SK-N-SH (cell line): ENCODE results near the gene CFAP210. TPM values are rescaled to one million over a fixed set of nuclear protein-coding genes. Genes with fewer than 3 reads are reported as not detected.

ENCODE experiments used
- CTCF ChIA-PET: fragments of 300-600, 350-600 bp; formaldehyde crosslinking; extraction: SDS; loops from one replicate; lab custom pipeline; 2021; lab: Yijun Ruan, JAX
- POLR2A ChIA-PET: fragments of 350-600 bp; sonication (Branson Sonifier 250); formaldehyde crosslinking; extraction: SDS; loops from one replicate; lab custom pipeline; 2020; ENCODE audit warnings: antibody characterized with exemption, inconsistent platforms; lab: Yijun Ruan, JAX
- DNase-seq: peaks from one replicate; pipeline ENCODE4 v3.0.0; 2012
- H2AFZ ChIP-seq: fragments of 200-600 bp; sonication (generic); 2 replicates; pipeline ENCODE4 v1.8.1; 2016; ENCODE audit warnings: antibody characterized with exemption, mild to moderate bottlenecking, low read depth
- H3F3A ChIP-seq: fragments of 200-600 bp; sonication (generic); replicated peaks from 2 replicates; pipeline ENCODE3; 2016; ENCODE audit warnings: antibody characterized with exemption, mild to moderate bottlenecking; ENCODE audit not compliant: insufficient read depth
- H3K27ac ChIP-seq, 2 experiments: fragments of 200-500 bp in 1 of 2; fragments of 200-600 bp in 1 of 2; sonication (Bioruptor generic) in 1 of 2; sonication (generic), shearing (Covaris generic) in 1 of 2; 2 replicates each; pipeline versions ENCODE4 v1.5.1 to v1.6.1; 2014 to 2016; ENCODE audit warnings: low read depth in 2 of 2, inconsistent platforms in 1 of 2, low read length in 1 of 2, mild to moderate bottlenecking in 1 of 2, mixed read lengths in 1 of 2
- H3K27me3 ChIP-seq: fragments of 200-600 bp; sonication (generic), shearing (Covaris generic); 2 replicates; pipeline ENCODE4 v1.6.1; 2016; ENCODE audit warnings: mixed run types; ENCODE audit not compliant: insufficient read depth
- H3K36me3 ChIP-seq, 2 experiments: fragments of 200-500 bp in 1 of 2; fragments of 200-600 bp in 1 of 2; sonication (Bioruptor generic) in 1 of 2; sonication (generic) in 1 of 2; replicated peaks in 1 of 2; 2 replicates each; pipeline versions ENCODE3 to v1.5.1; 2014 to 2016; ENCODE audit warnings: low read length in 1 of 2, mild to moderate bottlenecking in 1 of 2; ENCODE audit not compliant: insufficient read depth in 2 of 2, control insufficient read depth in 1 of 2
- H3K4me1 ChIP-seq, 2 experiments: fragments of 200-500 bp in 1 of 2; fragments of 200-600 bp in 1 of 2; sonication (Bioruptor generic) in 1 of 2; sonication (generic), shearing (Covaris generic) in 1 of 2; 2 replicates each; pipeline versions ENCODE4 v1.5.1 to v1.6.1; 2014 to 2016; ENCODE audit warnings: low read depth in 1 of 2, low read length in 1 of 2, mixed run types in 1 of 2; ENCODE audit not compliant: insufficient read depth in 2 of 2, control insufficient read depth in 1 of 2
- H3K4me2 ChIP-seq: fragments of 200-600 bp; sonication (generic), shearing (Covaris generic); 2 replicates; pipeline ENCODE4 v1.6.1; 2017; ENCODE audit warnings: mixed run types
- H3K4me3 ChIP-seq, 2 experiments: fragments of 200-500 bp in 1 of 2; fragments of 200-600 bp in 1 of 2; sonication (Bioruptor generic) in 1 of 2; sonication (generic), shearing (Covaris generic) in 1 of 2; 2 replicates each; pipeline versions ENCODE4 v1.5.1 to v1.8.1; 2014 to 2016; ENCODE audit warnings: low read depth in 2 of 2, inconsistent platforms in 1 of 2, low read length in 1 of 2, mild to moderate bottlenecking in 1 of 2, mixed read lengths in 1 of 2, moderate library complexity in 1 of 2
- H3K79me2 ChIP-seq: fragments of 200-600 bp; sonication (generic); 2 replicates; pipeline ENCODE4 v1.8.1; 2017; ENCODE audit warnings: mild to moderate bottlenecking; ENCODE audit not compliant: insufficient read depth
- H3K9ac ChIP-seq: fragments of 200-600 bp; sonication (generic); 2 replicates; pipeline ENCODE4 v1.6.1; 2017; ENCODE audit warnings: mixed run types
- H3K9me2 ChIP-seq: fragments of 200-600 bp; sonication (generic); 2 replicates; pipeline ENCODE4 v1.6.1; 2017; ENCODE audit warnings: mixed run types
- H3K9me3 ChIP-seq: fragments of 200-600 bp; sonication (generic); 2 replicates; pipeline ENCODE4 v1.6.1; 2017; ENCODE audit warnings: mixed run types, mild to moderate bottlenecking, moderate library complexity
- H4K20me1 ChIP-seq: fragments of 200-600 bp; sonication (generic); 2 replicates; pipeline ENCODE4 v1.6.1; 2017; ENCODE audit warnings: mild to moderate bottlenecking, mixed run types; ENCODE audit not compliant: insufficient read depth
- CHD2 ChIP-seq: fragments of 150-350 bp; IDR thresholded peaks from 2 replicates; pipeline ENCODE4 v1.6.1; 2018; ENCODE audit warnings: low read length; ENCODE audit not compliant: partially characterized antibody
- FOSL2 ChIP-seq: IDR thresholded peaks from 2 replicates; pipeline ENCODE4 v1.4.0; 2012; ENCODE audit warnings: low read depth, mild to moderate bottlenecking, moderate library complexity, borderline replicate concordance
- FOXM1 ChIP-seq: IDR thresholded peaks from 2 replicates; pipeline ENCODE4 v1.4.0; 2012; ENCODE audit warnings: low read depth, mild to moderate bottlenecking
- GABPA ChIP-seq: IDR thresholded peaks from 2 replicates; pipeline ENCODE4 v1.4.0; 2012; ENCODE audit warnings: low read depth, mild to moderate bottlenecking
- JUND ChIP-seq: IDR thresholded peaks from 2 replicates; pipeline ENCODE4 v1.4.0; 2012
- MXI1 ChIP-seq: IDR thresholded peaks from 2 replicates; pipeline ENCODE4 v1.6.1; 2012; ENCODE audit warnings: mild to moderate bottlenecking, low read depth, low read length, improper control_type of control experiment
- NFIC ChIP-seq: IDR thresholded peaks from 2 replicates; pipeline ENCODE4 v1.4.0; 2012; ENCODE audit warnings: borderline replicate concordance
- NRF1 ChIP-seq: IDR thresholded peaks from 2 replicates; pipeline ENCODE4 v1.6.1; 2012; ENCODE audit warnings: low read depth, mild to moderate bottlenecking, low read length
- RAD21 ChIP-seq: IDR thresholded peaks from 2 replicates; pipeline ENCODE4 v1.6.1; 2012; ENCODE audit warnings: mild to moderate bottlenecking, low read length
- RFX5 ChIP-seq: IDR thresholded peaks from 2 replicates; pipeline ENCODE4 v1.6.1; 2012; ENCODE audit warnings: mild to moderate bottlenecking, improper control_type of control experiment, low read length
- SIN3A ChIP-seq: IDR thresholded peaks from 2 replicates; pipeline ENCODE4 v1.6.1; 2012; ENCODE audit warnings: low read depth, mild to moderate bottlenecking, low read length, moderate library complexity, borderline replicate concordance
- SMC3 ChIP-seq: IDR thresholded peaks from 2 replicates; pipeline ENCODE4 v1.6.1; 2012; ENCODE audit warnings: low read depth, low read length, improper control_type of control experiment
- TAF1 ChIP-seq: IDR thresholded peaks from 2 replicates; pipeline ENCODE4 v1.6.1; 2012; ENCODE audit warnings: low read depth, mild to moderate bottlenecking, low read length, moderate library complexity, borderline replicate concordance
- TCF12 ChIP-seq: IDR thresholded peaks from 2 replicates; pipeline ENCODE4 v1.4.0; 2012
- YY1 ChIP-seq: IDR thresholded peaks from 2 replicates; pipeline ENCODE4 v1.4.0; 2012; ENCODE audit warnings: low read depth, mild to moderate bottlenecking
- WGBS: methylation state at CpG from one replicate; pipeline ENCODE4 v1.1.6; 2017; ENCODE audit warnings: low lambda C conversion rate; 5-methylcytosine and 5-hydroxymethylcytosine counted together
- polyA plus RNA-seq, 3 experiments: library from polyadenylated mRNA; depleted of rRNA; stranded (reverse); fragments of >200 nt; gene quantifications; 2 replicates each; pipeline ENCODE4 v1.2.3, GENCODE V29; 2012
- TF ChIP-seq, protein P1 (sequence below): IDR thresholded peaks from 2 replicates; pipeline ENCODE4 v1.4.0; 2012; ENCODE audit warnings: low read depth
- TF ChIP-seq, protein P2 (sequence below): IDR thresholded peaks from 2 replicates; pipeline ENCODE4 v1.4.0; 2012; ENCODE audit warnings: low read depth, borderline replicate concordance
- TF ChIP-seq, protein P3 (sequence below): fragments of 150-350 bp; IDR thresholded peaks from 2 replicates; pipeline ENCODE4 v1.6.1; 2017; ENCODE audit warnings: antibody characterized with exemption, low read length, low read depth, borderline replicate concordance
- TF ChIP-seq, protein P4 (sequence below): IDR thresholded peaks from 2 replicates; pipeline ENCODE4 v1.6.1; 2012; ENCODE audit warnings: mild to moderate bottlenecking, low read depth, low read length, moderate library complexity
- TF ChIP-seq, protein P5 (sequence below): IDR thresholded peaks from 2 replicates; pipeline ENCODE4 v1.4.0; 2012; ENCODE audit warnings: low read depth, borderline replicate concordance

Gene CFAP210, protein sequence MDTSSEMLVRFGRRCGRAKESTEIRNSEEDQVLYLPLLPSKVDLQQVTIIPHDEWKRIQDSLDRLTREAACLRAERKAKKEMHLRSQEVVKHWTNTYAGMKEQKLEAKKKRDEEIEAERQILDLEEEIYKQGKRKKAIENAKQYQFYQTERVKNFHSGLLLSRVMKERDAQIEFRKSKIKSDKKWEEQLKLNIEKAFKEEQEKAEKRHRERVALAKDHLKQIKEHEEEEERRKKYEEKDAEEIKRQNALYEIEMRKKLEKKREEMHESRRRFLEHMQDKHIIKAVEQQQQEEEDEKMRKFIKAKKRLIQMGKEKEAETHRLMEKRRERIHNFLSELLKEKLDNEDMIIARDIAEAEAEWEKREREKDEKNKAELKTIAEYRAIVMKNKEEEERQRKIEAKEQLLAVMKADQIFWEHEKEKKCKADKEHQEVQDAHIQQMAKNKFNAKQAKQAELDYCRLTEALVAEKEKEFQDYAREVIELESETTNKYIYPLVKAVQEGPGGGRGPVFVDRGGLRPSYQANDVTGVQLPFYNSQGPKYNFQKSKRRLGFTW
- 0.03 TPM in 1 of 2 replicates, not detected in the other for polyA plus RNA-seq (2012; rRNA removed)
- polyA plus RNA-seq (2012; cell fraction: cytosol; rRNA removed) = 0.01 and 0.03 TPM in 2 replicates
- polyA plus RNA-seq (2012; cell fraction: nucleus; rRNA removed) = not detected in 2 replicates

DNA sequence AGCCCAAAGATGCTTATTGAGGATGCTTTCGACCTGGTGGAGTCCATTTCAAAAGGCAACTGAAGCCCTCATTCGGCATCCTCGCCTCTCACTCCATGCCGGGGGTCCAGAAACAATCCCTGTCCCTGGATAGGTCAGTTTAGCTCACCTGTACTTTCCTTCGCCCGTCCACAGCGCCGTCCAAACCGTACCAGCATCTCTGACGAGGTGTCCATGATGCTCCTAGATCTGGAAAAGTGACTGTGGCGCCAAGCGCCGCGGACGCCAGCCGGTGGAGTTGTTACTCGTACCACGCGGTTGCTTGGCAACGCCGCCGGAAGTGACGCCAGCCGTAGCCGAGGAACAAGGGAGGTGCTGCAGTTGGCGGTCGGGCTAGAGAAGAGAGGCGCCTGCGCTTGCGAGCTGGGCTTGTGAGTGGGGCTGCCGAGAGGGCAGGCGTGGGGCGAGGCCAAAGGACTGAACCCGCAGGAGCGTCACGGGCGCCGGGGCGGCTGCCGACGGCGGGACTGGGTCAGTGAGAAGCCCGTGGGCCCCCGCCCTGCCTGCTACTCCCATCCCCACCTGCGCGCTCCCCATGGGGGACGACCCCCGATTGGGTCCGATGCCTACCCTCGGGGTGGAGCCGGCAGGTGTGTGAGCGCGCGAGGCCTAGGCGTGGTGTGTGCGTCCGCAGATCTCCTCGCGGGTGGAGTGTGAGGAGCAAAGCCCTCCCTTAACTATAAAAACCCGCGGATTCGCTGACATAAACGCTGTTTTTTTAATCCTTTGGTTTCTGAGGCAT lies at the start of gene CFAP210, which contains the start of gene PHOSPHO2:
CFAP210 (minus strand) TSS at position 293 of the 781 bp plus-strand sequence; CDS start at position 215, 78 bp downstream.
PHOSPHO2 (plus strand) TSS at position 357 of the 781 bp plus-strand sequence. CDS start 6,503 bp downstream, outside the sequence.
- Histone ChIP-seq H3K27me3 (no peaks in the 10 kb centered on the region), H3K4me2 (peak within 1 kb of the TSS; percentile 94), H3K27ac (peak within 1 kb of the TSS; percentile 76 to 83), H3F3A (no peaks in the 10 kb centered on the region), H3K36me3 (peaks cover 8 to 14% of the 10 kb centered on the region in 2 experiments), H2AFZ (peak within 1 kb of the TSS; percentile 96), H4K20me1 (no peaks in the 10 kb centered on the region), H3K9me2 (no peaks in the 10 kb centered on the region), H3K4me3 (peak within 1 kb of the TSS; percentile 81 to 89), H3K9me3 (no peaks in the 10 kb centered on the region; the same call in 1 of the 2 replicates), H3K4me1 (peaks cover 5 to 7% of the 10 kb centered on the region in 2 experiments; a peak in 3 of 4 replicates), H3K79me2 (0 out of 2 replicates have a peak, but pooled peaks cover 8% of the 10 kb centered on the region), H3K9ac (peak within 1 kb of the TSS; percentile 90)
- peak; percentile 94 for DNase-seq
- under 1% methylated on average over 42 of the region's 63 CpGs for WGBS
- ChIA-PET CTCF (interaction anchor here (0.8 to 3.2 kb wide), 18 partner anchors 11 to 233 kb away, joined by 3 to 32 read pairs (median 6); partner anchors contain the start of genes KLHL23 and METTL5), POLR2A (interaction anchor here (2.3 kb wide), 1 partner anchor 22 kb away, joined by 18 read pairs; no protein-coding TSS in a partner anchor)
- TF ChIP-seq SMC3 (peak; percentile 8; the same call in 1 of the 2 replicates), MXI1 (peak; percentile 95), RFX5 (peak; percentile 90), TAF1 (peak; percentile 30; the same call in 1 of the 2 replicates), SIN3A (peak; percentile 76), CHD2 (peak; percentile 46), YY1 (0 out of 2 replicates have a peak, but pooled peaks have one; percentile 46), FOSL2 (no peak), NRF1 (peak; percentile 78), GABPA (peak; percentile 76), TCF12 (no peak), FOXM1 (no peak), RAD21 (peak; percentile 31; the same call in 1 of the 2 replicates), NFIC (no peak), JUND (no peak)
- TF ChIP-seq, protein P1, sequence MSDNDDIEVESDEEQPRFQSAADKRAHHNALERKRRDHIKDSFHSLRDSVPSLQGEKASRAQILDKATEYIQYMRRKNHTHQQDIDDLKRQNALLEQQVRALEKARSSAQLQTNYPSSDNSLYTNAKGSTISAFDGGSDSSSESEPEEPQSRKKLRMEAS = peak; percentile 65; the same call in 1 of the 2 replicates
- TF ChIP-seq, protein P2, sequence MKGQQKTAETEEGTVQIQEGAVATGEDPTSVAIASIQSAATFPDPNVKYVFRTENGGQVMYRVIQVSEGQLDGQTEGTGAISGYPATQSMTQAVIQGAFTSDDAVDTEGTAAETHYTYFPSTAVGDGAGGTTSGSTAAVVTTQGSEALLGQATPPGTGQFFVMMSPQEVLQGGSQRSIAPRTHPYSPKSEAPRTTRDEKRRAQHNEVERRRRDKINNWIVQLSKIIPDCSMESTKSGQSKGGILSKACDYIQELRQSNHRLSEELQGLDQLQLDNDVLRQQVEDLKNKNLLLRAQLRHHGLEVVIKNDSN = no peak
- TF ChIP-seq, protein P3, sequence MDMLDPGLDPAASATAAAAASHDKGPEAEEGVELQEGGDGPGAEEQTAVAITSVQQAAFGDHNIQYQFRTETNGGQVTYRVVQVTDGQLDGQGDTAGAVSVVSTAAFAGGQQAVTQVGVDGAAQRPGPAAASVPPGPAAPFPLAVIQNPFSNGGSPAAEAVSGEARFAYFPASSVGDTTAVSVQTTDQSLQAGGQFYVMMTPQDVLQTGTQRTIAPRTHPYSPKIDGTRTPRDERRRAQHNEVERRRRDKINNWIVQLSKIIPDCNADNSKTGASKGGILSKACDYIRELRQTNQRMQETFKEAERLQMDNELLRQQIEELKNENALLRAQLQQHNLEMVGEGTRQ = no peak
- TF ChIP-seq, protein P4, sequence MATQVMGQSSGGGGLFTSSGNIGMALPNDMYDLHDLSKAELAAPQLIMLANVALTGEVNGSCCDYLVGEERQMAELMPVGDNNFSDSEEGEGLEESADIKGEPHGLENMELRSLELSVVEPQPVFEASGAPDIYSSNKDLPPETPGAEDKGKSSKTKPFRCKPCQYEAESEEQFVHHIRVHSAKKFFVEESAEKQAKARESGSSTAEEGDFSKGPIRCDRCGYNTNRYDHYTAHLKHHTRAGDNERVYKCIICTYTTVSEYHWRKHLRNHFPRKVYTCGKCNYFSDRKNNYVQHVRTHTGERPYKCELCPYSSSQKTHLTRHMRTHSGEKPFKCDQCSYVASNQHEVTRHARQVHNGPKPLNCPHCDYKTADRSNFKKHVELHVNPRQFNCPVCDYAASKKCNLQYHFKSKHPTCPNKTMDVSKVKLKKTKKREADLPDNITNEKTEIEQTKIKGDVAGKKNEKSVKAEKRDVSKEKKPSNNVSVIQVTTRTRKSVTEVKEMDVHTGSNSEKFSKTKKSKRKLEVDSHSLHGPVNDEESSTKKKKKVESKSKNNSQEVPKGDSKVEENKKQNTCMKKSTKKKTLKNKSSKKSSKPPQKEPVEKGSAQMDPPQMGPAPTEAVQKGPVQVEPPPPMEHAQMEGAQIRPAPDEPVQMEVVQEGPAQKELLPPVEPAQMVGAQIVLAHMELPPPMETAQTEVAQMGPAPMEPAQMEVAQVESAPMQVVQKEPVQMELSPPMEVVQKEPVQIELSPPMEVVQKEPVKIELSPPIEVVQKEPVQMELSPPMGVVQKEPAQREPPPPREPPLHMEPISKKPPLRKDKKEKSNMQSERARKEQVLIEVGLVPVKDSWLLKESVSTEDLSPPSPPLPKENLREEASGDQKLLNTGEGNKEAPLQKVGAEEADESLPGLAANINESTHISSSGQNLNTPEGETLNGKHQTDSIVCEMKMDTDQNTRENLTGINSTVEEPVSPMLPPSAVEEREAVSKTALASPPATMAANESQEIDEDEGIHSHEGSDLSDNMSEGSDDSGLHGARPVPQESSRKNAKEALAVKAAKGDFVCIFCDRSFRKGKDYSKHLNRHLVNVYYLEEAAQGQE = no peak
- TF ChIP-seq, protein P5, sequence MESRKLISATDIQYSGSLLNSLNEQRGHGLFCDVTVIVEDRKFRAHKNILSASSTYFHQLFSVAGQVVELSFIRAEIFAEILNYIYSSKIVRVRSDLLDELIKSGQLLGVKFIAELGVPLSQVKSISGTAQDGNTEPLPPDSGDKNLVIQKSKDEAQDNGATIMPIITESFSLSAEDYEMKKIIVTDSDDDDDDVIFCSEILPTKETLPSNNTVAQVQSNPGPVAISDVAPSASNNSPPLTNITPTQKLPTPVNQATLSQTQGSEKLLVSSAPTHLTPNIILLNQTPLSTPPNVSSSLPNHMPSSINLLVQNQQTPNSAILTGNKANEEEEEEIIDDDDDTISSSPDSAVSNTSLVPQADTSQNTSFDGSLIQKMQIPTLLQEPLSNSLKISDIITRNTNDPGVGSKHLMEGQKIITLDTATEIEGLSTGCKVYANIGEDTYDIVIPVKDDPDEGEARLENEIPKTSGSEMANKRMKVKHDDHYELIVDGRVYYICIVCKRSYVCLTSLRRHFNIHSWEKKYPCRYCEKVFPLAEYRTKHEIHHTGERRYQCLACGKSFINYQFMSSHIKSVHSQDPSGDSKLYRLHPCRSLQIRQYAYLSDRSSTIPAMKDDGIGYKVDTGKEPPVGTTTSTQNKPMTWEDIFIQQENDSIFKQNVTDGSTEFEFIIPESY = no peak
